ENCODE measurements around the gene EXOSC5. TPM values are rescaled to one million over a fixed set of nuclear protein-coding genes. Genes with fewer than 3 reads are reported as not detected.

The EXOSC5 gene
- 10 to 100 TPM; 12.5 to 16.4 (median 13.3) TPM for total RNA-seq
- long read RNA-seq, donor 1, transcript EXOSC5-201 (6 exons, 1,118 nt): major isoform, 11 of 11 reads
- long read RNA-seq, donor 1, partial matches to known transcripts: 0 of 11 reads
- long read RNA-seq, donor 1, other reads (novel, unspliced or antisense): 0 of 11 reads
- long read RNA-seq, donor 2, transcript EXOSC5-201 (6 exons, 1,118 nt): major isoform, 12 of 12 reads
- long read RNA-seq, donor 2, partial matches to known transcripts: 0 of 12 reads
- long read RNA-seq, donor 2, other reads (novel, unspliced or antisense): 0 of 12 reads

DNA sequence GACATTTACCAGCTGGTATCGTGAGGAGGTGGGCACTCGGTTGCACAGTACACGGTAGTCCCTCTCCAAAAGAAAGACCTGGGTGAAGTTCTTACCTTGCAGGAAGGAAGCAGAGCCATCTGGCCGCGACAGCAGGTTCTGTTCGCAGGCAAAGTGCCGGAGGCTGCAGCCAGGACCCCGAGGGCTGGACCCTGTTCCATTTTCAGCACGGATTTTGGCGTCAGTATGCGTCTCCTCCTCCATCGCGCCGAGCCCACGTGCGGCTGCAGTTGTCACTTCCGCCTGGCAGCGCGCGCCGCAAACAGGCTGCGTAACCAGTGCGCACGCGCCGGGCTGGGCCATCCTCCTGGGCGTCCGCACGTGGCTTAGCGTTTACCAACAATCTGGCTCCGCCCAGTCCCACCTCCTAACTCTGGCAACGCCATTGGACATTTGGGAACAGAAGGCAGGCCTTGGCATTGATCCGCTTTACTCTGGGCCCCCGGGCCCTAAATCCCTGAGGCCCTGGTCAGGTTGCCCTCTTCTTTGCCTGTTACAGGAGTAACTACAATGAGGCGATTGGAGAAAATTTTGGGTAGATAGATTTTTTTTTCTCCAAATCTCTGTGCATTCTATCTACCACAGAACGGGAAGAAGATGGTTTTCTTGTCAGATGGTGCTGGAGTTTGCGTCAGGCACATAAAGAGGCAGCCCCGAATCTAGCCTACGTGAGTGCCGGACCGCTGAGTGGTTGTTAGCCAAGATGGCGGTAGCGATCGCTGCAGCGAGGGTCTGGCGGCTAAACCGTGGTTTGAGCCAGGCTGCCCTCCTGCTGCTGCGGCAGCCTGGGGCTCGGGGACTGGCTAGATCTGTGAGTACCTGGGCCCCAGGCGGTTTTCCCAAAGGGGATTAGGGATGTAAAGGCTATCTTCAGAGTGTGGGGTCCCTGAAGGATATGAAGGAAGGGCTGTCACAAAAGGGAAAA, at the start of gene EXOSC5, which contains the start of gene BCKDHA:
Gene EXOSC5, minus strand, starts transcription at position 274 of the 964 bp plus-strand sequence. Its CDS starts 31 bp downstream, at position 243.
Gene BCKDHA, plus strand, starts transcription at position 733 of the 964 bp plus-strand sequence. Its CDS starts 10 bp downstream, at position 743.
- ATAC-seq (peak; percentile 100), DNase-seq (peak; percentile 98 to 100 (median 99))
- TF ChIP-seq, protein P1, sequence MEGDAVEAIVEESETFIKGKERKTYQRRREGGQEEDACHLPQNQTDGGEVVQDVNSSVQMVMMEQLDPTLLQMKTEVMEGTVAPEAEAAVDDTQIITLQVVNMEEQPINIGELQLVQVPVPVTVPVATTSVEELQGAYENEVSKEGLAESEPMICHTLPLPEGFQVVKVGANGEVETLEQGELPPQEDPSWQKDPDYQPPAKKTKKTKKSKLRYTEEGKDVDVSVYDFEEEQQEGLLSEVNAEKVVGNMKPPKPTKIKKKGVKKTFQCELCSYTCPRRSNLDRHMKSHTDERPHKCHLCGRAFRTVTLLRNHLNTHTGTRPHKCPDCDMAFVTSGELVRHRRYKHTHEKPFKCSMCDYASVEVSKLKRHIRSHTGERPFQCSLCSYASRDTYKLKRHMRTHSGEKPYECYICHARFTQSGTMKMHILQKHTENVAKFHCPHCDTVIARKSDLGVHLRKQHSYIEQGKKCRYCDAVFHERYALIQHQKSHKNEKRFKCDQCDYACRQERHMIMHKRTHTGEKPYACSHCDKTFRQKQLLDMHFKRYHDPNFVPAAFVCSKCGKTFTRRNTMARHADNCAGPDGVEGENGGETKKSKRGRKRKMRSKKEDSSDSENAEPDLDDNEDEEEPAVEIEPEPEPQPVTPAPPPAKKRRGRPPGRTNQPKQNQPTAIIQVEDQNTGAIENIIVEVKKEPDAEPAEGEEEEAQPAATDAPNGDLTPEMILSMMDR (IDR thresholded peaks at IDR 0.05): no peak
- Histone ChIP-seq H3K4me1 (ENCODE audit: low read depth) (peaks cover 13% of the 10 kb centered on the region), H3K36me3 (ENCODE audit: low read depth) (no peaks in the 10 kb centered on the region), H3K4me3 (peak within 1 kb of the TSS; percentile 87), H3K9me3 (no peaks in the 10 kb centered on the region)
- intact Hi-C loops (cut with DNase I, micrococcal nuclease): no loop called here

GRCh38 chr19:41445575-41445974, 48.4 kb upstream of the EXOSC5 start:
- H3K9me3 ChIP-seq: no peaks in the 10 kb centered on the region
- intact Hi-C loops (cut with DNase I, micrococcal nuclease): loop anchor here in 1 of 2 donors (5.0 kb wide), 1 partner anchor 127 kb away; no protein-coding TSS in a partner anchor
- DNase-seq: no peak
- no peaks in the 10 kb centered on the region for H3K4me1 ChIP-seq (ENCODE audit: low read depth)
- no peak for ATAC-seq
- H3K4me3 ChIP-seq: no peak overlapping the region
- no peaks in the 10 kb centered on the region for H3K36me3 ChIP-seq (ENCODE audit: low read depth)
- TF ChIP-seq, protein P1 (IDR thresholded peaks at IDR 0.05): no peak

GRCh38 chr19:41443813-41444455, 46.8 kb upstream of the EXOSC5 start:
- H3K4me1 ChIP-seq (ENCODE audit: low read depth): no peaks in the 10 kb centered on the region
- ATAC-seq: no peak
- intact Hi-C loops (cut with DNase I, micrococcal nuclease): no loop called here
- DNase-seq: no peak
- H3K9me3 ChIP-seq: no peaks in the 10 kb centered on the region
- H3K4me3 ChIP-seq: no peak overlapping the region
- TF ChIP-seq, protein P1 (IDR thresholded peaks at IDR 0.05): no peak
- H3K36me3 ChIP-seq (ENCODE audit: low read depth): no peaks in the 10 kb centered on the region

DNA sequence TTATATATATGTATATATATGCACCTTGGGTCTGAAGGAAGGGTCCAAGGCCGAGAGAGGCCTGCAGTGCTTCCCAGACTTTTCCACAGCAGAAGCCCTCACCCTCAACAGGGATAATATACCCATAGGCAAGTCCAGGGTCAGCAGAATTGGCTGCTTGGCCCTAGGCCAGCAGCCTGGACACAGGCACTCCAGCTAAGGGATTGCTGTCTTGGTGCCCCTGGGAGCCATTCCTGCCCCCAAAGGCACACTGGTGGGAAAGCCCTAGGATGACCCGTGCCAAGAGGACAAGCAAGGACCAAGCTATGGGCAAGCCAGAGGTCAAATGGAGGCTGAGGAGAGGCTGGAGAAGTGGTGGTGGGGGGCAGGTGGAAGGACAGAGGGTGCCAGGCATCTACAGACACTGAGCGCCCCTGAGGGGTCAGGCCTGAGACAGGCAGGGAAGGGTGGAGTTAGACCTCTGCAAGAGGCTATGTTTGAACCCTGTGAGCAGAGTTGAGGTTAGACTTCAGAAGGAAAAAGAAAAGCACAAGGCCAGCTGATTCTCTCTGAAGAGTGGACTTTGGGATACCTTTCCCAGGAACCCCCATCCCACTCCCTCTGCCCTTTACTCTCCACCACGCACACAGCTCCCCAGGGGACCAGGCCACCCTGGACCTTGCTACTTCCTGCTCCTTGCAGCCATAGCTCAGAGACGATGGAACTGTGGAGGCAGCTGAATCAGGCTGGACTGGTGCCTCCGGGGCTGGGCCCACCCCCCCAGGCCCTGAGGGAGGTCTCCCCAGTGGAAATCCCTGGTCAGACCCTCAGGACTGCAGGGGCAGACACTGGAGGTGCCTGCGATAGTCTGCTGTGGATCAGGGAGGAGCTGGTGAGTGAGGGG, 45.6 kb upstream of the EXOSC5 start, which contains the start of gene ERICH4:
Gene ERICH4, plus strand, starts transcription at position 684 of the 883 bp plus-strand sequence. Its CDS starts 14 bp downstream, at position 698.
- H3K4me1 ChIP-seq (ENCODE audit: low read depth): no peaks in the 10 kb centered on the region
- TF ChIP-seq, protein P1 (IDR thresholded peaks at IDR 0.05): no peak
- DNase-seq (no peak), ATAC-seq (no peak)
- H3K4me3 ChIP-seq: no peak within 1 kb of the TSS
- intact Hi-C loops (cut with DNase I, micrococcal nuclease): no loop called here
- H3K9me3 ChIP-seq: no peaks in the 10 kb centered on the region
- H3K36me3 ChIP-seq (ENCODE audit: low read depth): no peaks in the 10 kb centered on the region

Measured in mucosa of descending colon (tissue), 3 donors.